DMS79 treated with DMSO at 0.1 percent for 48 hours (cell line): Measurements from ENCODE around the gene COL20A1.

Source experiments
- DNase-seq: peaks from one replicate; lab custom pipeline; 2025; lab: John Stamatoyannopoulos, UW

COL20A1 gene

GRCh38 chr20:63309261-63310071, 16.5 kb downstream of the COL20A1 start:
- DNase-seq: peak; percentile 49

GRCh38 chr20:63310265-63310991, 17.4 kb downstream of the COL20A1 start:
- DNase-seq: no peak

GRCh38 chr20:63311186-63311832, 18.3 kb downstream of the COL20A1 start:
- no peak for DNase-seq

DNA sequence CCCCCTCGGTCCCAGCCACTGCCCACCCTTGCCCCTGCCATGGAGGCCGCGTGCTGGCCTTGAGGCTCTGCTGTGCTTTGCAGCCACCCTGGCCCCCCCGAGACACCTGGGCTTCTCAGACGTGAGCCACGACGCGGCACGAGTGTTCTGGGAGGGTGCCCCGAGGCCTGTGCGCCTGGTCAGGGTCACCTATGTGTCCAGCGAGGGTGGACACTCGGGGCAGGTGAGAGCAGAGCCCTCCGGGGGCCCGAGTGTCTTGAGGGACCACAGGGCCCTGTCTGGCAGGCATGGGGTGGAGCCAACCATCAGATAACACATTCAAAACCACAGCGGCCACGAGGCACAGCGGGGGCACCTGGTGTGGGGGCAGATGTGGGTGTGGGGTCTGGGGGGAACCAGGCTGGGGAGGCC, 18.9 kb downstream of the COL20A1 start:
- DNase-seq: no peak

GRCh38 chr20:63312273-63312672, 19.3 kb downstream of the COL20A1 start:
- DNase-seq: no peak

DNA sequence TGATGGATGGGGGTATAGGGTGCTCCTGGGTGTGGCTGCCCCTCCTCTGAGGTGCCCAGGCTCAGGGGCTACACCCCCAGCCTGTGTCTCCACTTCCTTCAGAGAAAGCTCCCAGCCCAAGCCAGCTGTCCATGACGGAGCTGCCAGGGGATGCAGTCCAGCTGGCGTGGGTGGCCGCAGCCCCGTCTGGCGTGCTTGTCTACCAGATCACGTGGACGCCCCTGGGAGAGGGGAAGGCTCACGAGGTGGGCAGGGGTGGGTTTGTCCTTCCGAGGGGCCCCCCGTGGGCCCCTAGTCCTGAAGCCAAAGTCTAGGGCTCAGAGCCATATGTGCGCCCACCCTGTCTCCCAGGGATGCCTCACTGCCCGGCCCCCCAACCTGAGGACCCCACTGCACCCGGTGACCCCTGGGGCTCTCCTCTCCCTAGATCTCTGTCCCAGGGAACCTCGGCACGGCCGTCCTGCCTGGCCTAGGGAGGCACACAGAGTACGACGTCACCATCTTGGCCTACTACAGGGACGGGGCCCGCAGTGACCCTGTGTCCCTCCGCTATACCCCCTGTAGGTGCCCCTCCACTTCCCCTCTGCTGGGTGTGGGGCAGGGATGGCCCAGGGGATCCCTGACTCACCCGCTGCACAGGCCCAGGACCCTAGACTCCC, 19.8 kb downstream of the COL20A1 start:
- DNase-seq: no peak

DNA sequence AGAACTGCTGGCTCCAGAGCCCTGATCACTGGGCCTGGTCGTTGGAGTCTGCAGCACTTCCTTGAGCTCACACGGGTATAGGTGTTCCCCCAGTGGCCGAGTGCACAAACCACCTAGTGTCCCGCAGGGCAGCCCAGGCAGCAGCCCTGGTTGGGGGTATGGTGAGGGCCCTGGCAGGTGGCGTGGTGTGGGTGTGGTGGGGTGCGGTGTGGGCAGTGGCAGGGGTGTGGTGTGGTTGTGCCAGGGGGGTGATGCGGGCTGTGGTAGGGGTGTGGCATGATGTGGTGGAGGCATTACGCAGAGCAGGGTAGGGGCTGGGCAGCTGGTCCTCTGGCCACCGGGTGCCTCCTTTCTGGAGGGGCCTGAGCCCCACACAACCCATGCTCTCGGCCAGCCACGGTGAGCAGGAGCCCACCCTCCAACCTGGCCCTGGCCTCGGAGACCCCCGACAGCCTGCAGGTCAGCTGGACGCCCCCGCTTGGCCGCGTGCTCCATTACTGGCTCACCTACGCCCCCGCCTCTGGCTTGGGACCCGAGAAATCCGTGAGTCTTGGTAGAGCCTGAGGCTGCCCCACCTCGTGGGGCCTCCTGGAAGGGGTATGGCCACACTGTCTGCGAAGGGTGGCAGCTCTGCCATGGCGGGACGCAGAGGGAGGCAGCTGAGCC, 20.5 kb downstream of the COL20A1 start:
- no peak for DNase-seq

DNA sequence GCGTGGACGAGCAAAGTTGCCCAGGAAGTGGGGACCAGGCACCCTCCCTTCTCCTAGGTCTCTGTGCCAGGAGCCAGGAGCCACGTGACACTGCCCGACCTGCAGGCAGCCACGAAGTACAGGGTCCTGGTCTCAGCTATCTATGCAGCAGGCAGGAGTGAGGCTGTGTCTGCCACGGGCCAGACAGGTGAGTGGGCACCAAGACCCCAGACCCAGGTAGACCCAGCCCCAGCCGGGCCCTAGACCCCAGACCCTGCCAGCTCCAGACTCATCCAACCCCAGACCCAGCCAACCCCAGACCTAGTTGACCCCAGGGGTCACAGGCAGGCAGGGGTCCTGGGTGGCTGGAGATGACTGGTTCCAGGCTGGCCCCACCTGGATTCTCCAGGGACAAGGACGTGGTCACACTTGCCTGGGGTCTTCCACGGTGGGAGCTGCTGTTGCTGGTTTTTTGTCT, 21.1 kb downstream of the COL20A1 start:
- no peak for DNase-seq

GRCh38 chr20:63314566-63315239, 21.7 kb downstream of the COL20A1 start:
- DNase-seq: no peak

DNA sequence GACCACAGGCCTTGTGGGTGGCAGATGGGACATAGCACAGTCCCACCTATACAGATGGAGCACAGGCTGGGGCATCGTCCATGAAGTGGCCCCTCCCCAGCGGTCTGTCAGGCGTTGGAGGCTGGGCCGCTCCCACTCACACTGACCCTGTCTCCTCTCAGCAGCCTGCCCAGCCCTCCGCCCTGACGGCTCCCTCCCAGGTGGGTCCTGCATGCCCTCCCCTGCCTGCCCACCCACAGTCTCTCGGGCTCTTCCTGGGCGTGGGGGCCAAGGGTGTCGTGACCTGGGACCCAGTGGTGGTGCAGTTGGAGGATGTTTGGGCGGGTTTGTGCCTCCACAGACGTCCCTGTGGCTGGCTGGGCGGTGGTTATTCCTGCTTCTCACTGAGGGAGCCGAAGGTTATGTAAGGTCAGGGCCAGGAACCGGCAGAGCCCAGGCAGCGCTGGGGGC, 22.3 kb downstream of the COL20A1 start:
- no peak for DNase-seq

- no peak for DNase-seq
Measured at GRCh38 chr20:63315731-63316491, 22.9 kb downstream of the COL20A1 start.

- no peak for DNase-seq
Measured at GRCh38 chr20:63316502-63316921, 23.5 kb downstream of the COL20A1 start.

- DNase-seq: no peak
Measured at GRCh38 chr20:63317061-63317460, 24.1 kb downstream of the COL20A1 start.

- no peak for DNase-seq
Measured at GRCh38 chr20:63317601-63318291, 24.8 kb downstream of the COL20A1 start.

GRCh38 chr20:63318391-63319163, 25.6 kb downstream of the COL20A1 start:
- DNase-seq: no peak

DNA sequence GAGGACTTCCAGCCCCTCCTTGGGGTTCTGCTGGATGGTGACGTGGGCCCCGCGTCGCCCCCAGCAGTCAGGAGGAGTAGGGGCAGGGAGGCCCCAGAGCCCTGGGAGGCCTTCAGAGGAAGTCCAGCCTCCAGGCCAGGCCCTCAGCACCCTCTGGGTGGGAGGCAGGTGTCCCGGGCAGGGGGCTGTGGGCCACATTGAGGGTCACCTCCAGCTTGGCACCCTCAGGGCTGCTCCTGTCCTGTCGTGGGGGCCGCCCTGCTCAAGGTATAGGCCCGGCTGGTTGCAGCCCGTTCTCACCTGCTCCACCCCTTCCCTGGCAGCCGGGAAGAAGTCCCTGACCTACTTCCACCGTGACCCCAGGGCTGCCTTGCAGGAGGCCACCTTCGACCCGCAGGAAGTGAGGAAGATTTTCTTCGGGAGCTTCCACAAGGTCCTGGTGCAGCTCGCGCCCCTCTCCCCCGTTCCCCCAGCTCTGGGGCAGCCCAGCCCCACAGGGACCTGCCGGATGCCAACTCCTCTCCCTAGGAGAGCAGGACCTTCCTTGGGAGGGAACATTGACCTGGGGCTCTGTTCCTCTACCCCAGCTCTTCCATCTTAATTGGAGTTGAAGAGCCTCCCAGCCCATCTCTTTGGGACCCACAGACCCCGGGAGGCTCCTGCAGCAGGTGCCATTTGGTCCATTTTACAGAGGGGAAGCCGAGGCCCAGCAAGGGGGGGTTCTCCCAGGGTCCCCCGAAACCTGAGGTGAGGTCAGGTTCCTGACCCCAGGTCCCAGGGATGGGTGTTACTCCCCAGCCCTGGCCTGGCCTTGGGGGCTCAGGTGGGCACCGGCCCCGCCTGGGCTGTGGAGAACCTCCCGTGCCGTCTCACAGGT, 26.4 kb downstream of the COL20A1 start:
- DNase-seq: no peak

GRCh38 chr20:63320041-63320511, 27.1 kb downstream of the COL20A1 start:
- no peak for DNase-seq
